Testis (tissue), 2 donors: ENCODE results near the gene SCARB2.

ENCODE experiments used
- CTCF ChIP-seq, 3 experiments: fragments of 450-650 bp in 2 of 3; fragments of 200-600 bp in 1 of 3; sonication (generic) in 1 of 3; IDR thresholded peaks; one replicate each; pipeline ENCODE4 v1.5.1; 2016 to 2019; ENCODE audit warnings: antibody characterized with exemption in 3 of 3, mild to moderate bottlenecking in 2 of 3, moderate library complexity in 1 of 3
- POLR2A ChIP-seq: fragments of 450-650 bp; IDR thresholded peaks from one replicate; pipeline ENCODE4 v1.6.1; 2017; ENCODE audit warnings: antibody characterized with exemption, mild to moderate bottlenecking, moderate library complexity

- TF ChIP-seq CTCF (IDR thresholded peaks at IDR 0.05) = no peak
- no peak for TF ChIP-seq POLR2A
Measured at GRCh38 chr4:76188149-76188548, 25.5 kb downstream of the SCARB2 start.
